ENCODE results near the gene KRT82.

- TF ChIP-seq CTCF (IDR thresholded peaks at IDR 0.05; ENCODE audit: low read depth, low read length) (no peak), EZH2phosphoT487 (IDR thresholded peaks at IDR 0.05; ENCODE audit: low read depth) (no peak)
Observed at GRCh38 chr12:52356031-52356761, 49.9 kb downstream of the KRT82 start.

Data from OCI-LY3 (cell line).